GM18520 (cell line): Measurements from ENCODE around the gene KCNQ2.

Experiments
- ATAC-seq: cut with Tn5 transposase; IDR thresholded peaks from one replicate; pipeline ENCODE4 v1.9.1; 2021; ENCODE audit not compliant: unreplicated experiment

The KCNQ2 gene

DNA sequence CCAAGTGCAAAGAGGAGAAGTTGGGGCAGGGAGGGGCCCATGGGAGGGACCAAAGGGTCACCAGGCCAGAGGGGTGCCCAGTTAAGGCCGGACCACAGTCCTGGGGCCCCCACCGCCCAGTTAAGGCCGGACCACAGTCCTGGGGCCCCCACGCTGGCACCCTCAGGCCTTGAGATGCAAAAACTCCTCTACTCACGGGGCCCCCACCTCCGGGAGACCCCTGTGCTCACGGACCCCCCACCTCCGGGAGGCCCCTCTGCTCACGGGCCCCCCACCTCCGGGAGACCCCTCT lies 16.9 kb downstream of the KCNQ2 start:
- no peak for ATAC-seq

- no peak for ATAC-seq
Observed at GRCh38 chr20:63454731-63455567, 17.5 kb downstream of the KCNQ2 start.

GRCh38 chr20:63452821-63453523 lies 19.5 kb downstream of the KCNQ2 start:
- ATAC-seq: no peak

- no peak for ATAC-seq
Observed at GRCh38 chr20:63452341-63452740, 20.1 kb downstream of the KCNQ2 start.

GRCh38 chr20:63451821-63452220 lies 20.6 kb downstream of the KCNQ2 start:
- ATAC-seq: no peak

DNA sequence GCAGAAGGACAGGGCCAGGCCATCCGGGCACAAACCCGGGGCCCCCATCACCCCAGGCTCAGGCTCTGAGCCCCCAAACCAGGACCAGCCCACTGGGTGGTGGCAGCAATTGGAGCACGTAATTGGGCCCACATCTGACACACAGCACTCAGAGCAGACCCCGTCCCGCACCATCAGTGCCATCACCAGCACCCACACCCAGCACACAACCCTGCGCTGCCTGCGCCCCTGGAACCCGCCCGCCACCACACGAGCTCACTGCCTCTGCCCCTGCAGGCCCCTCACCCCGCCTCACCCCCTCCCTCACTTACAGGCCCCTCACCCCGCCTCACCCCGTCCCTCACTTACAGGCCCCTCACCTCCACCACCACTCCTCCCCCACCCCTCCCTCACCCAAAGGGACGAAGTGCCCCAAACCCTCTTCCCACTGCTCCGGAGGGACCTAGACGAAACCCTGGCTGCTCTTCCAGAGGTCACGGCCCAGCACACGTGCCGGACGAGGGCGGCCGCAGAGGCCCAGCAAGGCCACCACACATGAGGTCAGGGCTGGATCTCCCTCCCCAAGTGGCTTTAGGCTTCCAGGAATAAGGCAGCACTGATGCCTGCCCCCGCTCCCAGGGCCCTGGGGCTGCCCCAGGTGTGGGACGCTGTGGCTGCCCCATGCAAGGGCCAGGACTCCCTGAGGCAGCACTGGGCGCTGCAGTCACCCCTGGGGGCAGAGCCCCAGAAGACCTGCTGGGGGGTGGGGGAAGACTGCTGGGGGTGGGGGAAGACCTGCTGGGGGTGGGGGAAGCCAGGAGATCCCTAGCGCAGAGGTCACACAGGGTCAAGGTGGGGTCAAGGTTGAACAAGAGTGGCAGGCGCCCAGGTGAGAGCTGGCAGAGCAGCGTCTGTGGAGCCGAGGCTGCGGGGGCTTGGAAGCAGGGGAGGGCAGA lies 22.4 kb downstream of the KCNQ2 start:
- no peak for ATAC-seq

GRCh38 chr20:63449025-63449424 lies 23.4 kb downstream of the KCNQ2 start:
- ATAC-seq: no peak

GRCh38 chr20:63448031-63448430 lies 24.4 kb downstream of the KCNQ2 start:
- ATAC-seq: no peak

GRCh38 chr20:63447320-63447719 lies 25.1 kb downstream of the KCNQ2 start:
- ATAC-seq: no peak

GRCh38 chr20:63446216-63447024 lies 26.0 kb downstream of the KCNQ2 start:
- ATAC-seq: no peak

GRCh38 chr20:63445075-63445734 lies 27.2 kb downstream of the KCNQ2 start:
- no peak for ATAC-seq

GRCh38 chr20:63444548-63444947 lies 27.9 kb downstream of the KCNQ2 start:
- ATAC-seq: no peak

DNA sequence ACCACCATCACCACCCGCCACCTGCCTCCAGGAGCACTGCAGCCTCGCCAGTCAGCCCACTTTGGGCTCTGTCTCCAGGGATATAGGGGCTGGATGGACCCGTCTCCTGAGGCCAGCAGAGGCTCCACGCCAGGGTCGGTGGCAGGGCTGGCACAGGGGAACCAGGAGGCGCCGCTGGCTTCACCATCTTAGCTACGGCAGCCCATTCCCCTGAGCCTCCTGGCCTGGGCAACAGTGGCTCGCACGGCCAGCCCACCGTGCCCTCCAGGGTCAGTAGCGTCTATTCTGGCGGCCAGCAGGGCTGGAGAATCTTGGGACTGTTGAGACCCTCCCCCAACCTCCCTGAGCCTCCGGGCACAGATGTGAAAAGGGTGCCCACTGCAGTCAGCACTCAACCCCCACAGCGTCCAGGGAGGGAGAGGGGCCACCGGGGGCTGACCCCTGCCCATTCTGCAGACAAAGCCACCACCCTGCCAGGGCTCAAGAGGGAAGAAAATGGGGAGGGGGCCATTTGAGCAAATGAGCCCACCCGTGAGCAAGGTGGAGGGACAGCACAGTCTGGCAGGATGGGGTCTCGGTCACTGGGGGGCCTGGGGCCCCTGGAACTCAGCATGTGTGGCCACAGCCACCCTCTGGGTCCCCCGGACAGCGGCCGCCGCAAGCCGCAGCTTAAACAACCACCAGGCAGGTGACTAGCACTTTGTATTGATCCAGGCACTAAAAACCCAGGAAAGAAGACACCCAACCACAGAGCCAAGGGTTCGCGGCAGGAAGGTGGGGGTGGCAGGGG lies 28.7 kb downstream of the KCNQ2 start:
- no peak for ATAC-seq

GRCh38 chr20:63442100-63442493 lies 30.4 kb downstream of the KCNQ2 start:
- ATAC-seq: no peak

DNA sequence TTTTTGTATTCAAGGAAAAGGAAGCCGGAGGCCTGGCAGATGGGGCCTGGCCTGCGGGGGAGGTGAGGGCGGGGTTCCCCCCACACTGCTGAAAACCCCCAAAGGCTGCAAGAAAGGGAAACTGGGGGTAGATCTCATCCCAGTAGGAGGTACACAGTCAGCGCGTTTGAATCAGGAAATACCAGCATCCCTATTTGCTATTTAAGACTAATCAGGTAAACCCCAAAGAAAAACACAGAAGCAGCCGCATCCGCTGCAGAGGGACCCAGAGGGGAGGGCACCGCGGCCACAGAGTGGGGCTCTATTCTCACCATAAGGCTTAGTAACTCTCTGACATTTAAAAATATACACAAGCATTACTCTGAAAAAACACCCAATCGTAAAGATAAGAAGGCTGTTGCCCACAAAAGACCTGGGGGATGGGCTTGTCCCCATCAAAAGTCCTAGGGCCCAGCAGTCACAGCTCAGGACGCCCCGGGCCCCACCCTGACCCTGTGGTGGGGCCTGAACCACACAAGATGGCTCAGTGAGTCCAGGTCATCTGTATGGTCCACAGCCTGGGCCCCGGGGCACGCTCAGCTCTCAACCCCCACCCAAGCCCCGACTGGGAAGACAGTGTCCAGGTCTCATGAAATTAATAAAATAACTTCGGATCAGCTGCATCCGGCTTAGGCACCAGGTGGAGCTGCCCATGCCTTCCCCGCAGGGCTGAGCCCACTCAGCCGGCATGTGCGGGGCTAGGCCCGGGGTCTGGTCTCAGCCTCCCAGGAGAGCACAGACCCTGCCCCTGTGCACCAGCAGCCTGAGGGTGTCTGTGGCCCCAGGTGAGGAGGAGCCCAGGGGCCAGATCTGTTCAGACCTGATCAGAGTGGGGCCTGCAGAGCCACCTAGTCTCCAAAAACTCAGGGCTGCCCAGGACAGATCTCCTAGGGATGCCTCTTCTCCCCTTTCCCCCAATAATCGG lies 31.0 kb downstream of the KCNQ2 start:
- ATAC-seq: no peak

DNA sequence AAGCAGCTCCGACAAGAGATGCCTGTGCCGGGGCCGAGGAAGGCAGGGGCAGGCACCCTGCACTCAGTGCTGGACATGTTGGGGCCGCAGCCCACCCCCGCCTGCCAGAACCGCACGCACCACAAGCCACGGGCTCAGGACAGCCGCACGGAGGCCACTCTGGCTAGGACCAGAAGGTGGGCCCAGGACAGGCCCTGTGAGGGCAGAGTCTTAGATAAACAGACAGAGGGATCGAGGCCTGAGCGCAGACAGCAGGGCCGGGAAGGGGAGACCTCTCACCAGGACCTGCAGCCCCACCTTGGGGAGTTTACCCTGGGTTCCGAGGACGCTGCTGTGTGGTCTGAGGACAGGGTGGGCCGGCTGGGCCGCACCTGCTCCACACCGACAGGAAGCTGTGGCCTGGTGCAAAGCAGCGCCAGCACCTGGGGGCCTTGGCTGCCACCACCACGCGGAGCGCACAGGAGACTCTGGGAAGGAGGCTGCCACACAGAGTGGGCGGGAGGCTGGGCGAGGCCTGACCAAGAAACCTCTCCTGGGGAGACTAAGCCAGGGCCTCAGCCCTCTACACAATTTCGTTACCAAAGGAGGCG lies 32.0 kb downstream of the KCNQ2 start:
- no peak for ATAC-seq

- no peak for ATAC-seq
Observed at GRCh38 chr20:63439866-63440265, 32.6 kb downstream of the KCNQ2 start.

DNA sequence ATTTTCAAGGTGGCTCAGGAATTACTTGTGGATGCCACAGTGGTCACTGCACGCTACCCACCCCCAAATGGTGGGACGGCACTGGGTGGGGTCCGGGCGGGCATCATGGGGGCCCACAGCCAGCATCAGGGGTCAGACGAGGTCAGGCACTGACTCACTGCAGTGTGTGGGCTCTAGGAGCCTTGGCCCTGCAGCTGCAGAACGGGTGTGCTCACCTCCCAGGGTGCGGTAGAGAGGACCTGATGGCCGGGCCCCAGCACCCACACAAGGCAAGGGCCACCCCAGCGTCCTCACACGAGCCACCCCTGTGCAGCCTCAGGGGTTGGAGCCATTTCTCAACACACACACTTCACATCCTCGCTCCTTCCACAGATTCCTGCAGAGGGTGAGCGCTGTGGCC lies 34.3 kb downstream of the KCNQ2 start:
- no peak for ATAC-seq
